Esophagus muscularis mucosa (tissue), 3 donors: Measurements from ENCODE around the gene TAOK2.

ENCODE experiments used
- EP300 ChIP-seq: sonication (generic); formaldehyde crosslinking; IDR thresholded peaks from one replicate; pipeline ENCODE4 v1.6.1; 2017; ENCODE audit warnings: antibody characterized with exemption
- TF ChIP-seq, protein P1 (sequence below), 3 experiments: fragments of 200-600 bp in 2 of 3; fragments of 450-650 bp in 1 of 3; sonication (generic) in 2 of 3; IDR thresholded peaks; one replicate each; pipeline ENCODE4 v1.5.1; 2017 to 2019; ENCODE audit warnings: antibody characterized with exemption in 3 of 3, mild to moderate bottlenecking in 2 of 3, moderate library complexity in 1 of 3

DNA sequence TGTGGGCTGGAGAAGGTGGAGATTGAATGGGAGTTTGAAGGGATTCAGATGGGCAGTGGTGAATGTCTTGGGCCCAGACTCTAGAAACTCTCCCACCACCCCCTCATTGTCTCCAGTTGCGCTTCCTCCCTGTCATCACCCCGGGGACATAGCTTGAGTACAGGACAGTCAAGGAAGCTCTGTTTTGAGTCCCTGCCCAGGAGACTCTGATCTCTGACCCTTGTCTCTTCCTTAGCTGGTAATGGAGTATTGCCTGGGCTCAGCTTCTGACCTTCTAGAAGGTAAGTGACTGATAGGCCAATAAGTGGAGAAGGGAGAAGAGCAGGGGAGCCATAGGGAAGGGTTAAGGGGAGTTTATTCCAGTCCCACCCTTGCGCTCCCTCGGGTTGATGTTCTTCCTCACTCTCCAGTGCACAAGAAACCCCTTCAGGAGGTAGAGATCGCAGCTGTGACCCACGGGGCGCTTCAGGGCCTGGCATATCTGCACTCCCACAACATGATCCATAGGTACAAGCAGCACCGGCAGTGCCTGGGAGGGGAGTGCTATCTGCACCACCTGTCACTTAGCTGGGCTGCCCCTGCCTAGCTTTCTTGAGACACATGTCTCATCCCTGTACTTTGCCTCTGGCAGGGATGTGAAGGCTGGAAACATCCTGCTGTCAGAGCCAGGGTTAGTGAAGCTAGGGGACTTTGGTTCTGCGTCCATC lies 5.0 kb downstream of the TAOK2 start:
- TF ChIP-seq, protein P1, sequence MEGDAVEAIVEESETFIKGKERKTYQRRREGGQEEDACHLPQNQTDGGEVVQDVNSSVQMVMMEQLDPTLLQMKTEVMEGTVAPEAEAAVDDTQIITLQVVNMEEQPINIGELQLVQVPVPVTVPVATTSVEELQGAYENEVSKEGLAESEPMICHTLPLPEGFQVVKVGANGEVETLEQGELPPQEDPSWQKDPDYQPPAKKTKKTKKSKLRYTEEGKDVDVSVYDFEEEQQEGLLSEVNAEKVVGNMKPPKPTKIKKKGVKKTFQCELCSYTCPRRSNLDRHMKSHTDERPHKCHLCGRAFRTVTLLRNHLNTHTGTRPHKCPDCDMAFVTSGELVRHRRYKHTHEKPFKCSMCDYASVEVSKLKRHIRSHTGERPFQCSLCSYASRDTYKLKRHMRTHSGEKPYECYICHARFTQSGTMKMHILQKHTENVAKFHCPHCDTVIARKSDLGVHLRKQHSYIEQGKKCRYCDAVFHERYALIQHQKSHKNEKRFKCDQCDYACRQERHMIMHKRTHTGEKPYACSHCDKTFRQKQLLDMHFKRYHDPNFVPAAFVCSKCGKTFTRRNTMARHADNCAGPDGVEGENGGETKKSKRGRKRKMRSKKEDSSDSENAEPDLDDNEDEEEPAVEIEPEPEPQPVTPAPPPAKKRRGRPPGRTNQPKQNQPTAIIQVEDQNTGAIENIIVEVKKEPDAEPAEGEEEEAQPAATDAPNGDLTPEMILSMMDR (IDR thresholded peaks at IDR 0.05): no peak
- no peak for TF ChIP-seq EP300
